Osteoblast (primary cell): ENCODE measurements around the gene ACSL5. TPM values are rescaled to one million over a fixed set of nuclear protein-coding genes. Genes with fewer than 3 reads are reported as not detected.
A peak's percentile ranks its signal among the peaks of the same experiment; 100 is the strongest.

ENCODE experiments used
- DNase-seq: peaks from one replicate; pipeline ENCODE4 v3.0.0; 2011; ENCODE audit warnings: low spot score, mixed read lengths; ENCODE audit not compliant: insufficient read length; ENCODE audit errors: missing footprints
- H2AFZ ChIP-seq: 2 replicates; pipeline ENCODE4 v1.6.0; 2011; ENCODE audit warnings: mild to moderate bottlenecking, low read length
- H3K27ac ChIP-seq: 2 replicates; pipeline ENCODE4 v1.5.1; 2011; ENCODE audit warnings: mild to moderate bottlenecking, low read depth, low read length, moderate library complexity
- H3K27me3 ChIP-seq: 2 replicates; pipeline ENCODE4 v1.6.0; 2012; ENCODE audit warnings: mild to moderate bottlenecking, control low read depth, inconsistent platforms, low read length, moderate library complexity; ENCODE audit not compliant: insufficient read depth
- H3K36me3 ChIP-seq: 2 replicates; pipeline ENCODE4 v1.5.1; 2011; ENCODE audit warnings: mild to moderate bottlenecking, low read length, control low read depth, moderate library complexity; ENCODE audit not compliant: insufficient read depth
- H3K4me1 ChIP-seq: 2 replicates; pipeline ENCODE4 v1.5.1; 2011; ENCODE audit warnings: mild to moderate bottlenecking, low read length, control low read depth, moderate library complexity; ENCODE audit not compliant: insufficient read depth
- H3K4me2 ChIP-seq: 2 replicates; pipeline ENCODE4 v1.6.0; 2011; ENCODE audit warnings: mild to moderate bottlenecking, low read length; ENCODE audit not compliant: insufficient read depth
- H3K4me3 ChIP-seq: fragments of 200-600 bp; sonication (generic); 3 replicates; pipeline ENCODE4 v1.5.1; 2012; ENCODE audit warnings: mild to moderate bottlenecking, low read length, inconsistent platforms; ENCODE audit not compliant: insufficient read depth
- H3K79me2 ChIP-seq: 2 replicates; pipeline ENCODE4 v1.6.0; 2012; ENCODE audit warnings: mild to moderate bottlenecking, low read length, control low read depth, inconsistent platforms; ENCODE audit not compliant: insufficient read depth
- H3K9me3 ChIP-seq: 2 replicates; pipeline ENCODE4 v1.5.1; 2011; ENCODE audit warnings: low read depth, low read length, control low read depth
- H4K20me1 ChIP-seq: 2 replicates; pipeline ENCODE4 v1.6.0; 2012; ENCODE audit warnings: mild to moderate bottlenecking, low read length, control low read depth; ENCODE audit not compliant: insufficient read depth
- total RNA-seq: library from RNA; depleted of rRNA; stranded (reverse); fragments of >200 nt; gene quantifications from 2 replicates; pipeline ENCODE4 v1.2.3, GENCODE V29; 2012
- TF ChIP-seq, protein P1 (sequence below): IDR thresholded peaks from 2 replicates; pipeline ENCODE4 v1.5.1; 2011; ENCODE audit warnings: mild to moderate bottlenecking, low read depth, low read length, moderate library complexity; ENCODE audit errors: extremely low read depth

Gene ACSL5
- total RNA-seq, 1 donor: 5.1 TPM

DNA sequence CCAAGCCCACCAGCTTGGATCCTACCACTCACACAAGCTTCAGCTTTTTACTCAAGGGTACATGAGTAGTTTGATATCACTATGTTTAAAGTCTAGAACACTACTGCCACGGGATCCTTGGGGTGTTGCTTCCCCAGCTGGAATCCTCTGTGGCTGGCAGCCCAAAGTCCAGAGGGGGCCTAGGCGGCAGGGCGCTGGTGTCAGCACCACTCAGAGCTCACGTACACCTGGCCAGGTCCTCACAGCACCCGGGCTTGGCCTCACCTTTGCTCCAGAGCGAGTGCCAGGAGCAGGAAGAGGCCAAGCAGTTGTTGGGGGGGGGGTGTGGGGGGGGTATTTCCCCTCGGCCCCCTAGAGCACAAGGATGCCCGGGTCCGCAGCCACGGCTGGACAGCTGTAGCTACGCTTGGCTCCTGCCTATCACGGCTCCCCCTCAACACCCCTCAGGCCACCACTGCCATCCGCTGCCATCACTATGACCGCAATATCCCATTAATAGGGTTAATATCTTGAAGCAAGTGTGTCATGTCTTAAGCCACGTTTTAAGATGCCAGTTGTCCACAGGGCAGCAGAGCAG, 55.8 kb downstream of the ACSL5 start:
- Histone ChIP-seq H3K9me3 (no peaks in the 10 kb centered on the region), H2AFZ (no peak overlapping the region), H3K4me1 (no peaks in the 10 kb centered on the region), H3K27me3 (no peaks in the 10 kb centered on the region), H3K36me3 (peaks cover 36% of the 10 kb centered on the region), H3K27ac (no peak overlapping the region), H3K79me2 (no peaks in the 10 kb centered on the region), H4K20me1 (no peaks in the 10 kb centered on the region), H3K4me2 (no peak overlapping the region), H3K4me3 (no peak overlapping the region)
- no peak for DNase-seq
- TF ChIP-seq, protein P1, sequence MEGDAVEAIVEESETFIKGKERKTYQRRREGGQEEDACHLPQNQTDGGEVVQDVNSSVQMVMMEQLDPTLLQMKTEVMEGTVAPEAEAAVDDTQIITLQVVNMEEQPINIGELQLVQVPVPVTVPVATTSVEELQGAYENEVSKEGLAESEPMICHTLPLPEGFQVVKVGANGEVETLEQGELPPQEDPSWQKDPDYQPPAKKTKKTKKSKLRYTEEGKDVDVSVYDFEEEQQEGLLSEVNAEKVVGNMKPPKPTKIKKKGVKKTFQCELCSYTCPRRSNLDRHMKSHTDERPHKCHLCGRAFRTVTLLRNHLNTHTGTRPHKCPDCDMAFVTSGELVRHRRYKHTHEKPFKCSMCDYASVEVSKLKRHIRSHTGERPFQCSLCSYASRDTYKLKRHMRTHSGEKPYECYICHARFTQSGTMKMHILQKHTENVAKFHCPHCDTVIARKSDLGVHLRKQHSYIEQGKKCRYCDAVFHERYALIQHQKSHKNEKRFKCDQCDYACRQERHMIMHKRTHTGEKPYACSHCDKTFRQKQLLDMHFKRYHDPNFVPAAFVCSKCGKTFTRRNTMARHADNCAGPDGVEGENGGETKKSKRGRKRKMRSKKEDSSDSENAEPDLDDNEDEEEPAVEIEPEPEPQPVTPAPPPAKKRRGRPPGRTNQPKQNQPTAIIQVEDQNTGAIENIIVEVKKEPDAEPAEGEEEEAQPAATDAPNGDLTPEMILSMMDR: no peak

DNA sequence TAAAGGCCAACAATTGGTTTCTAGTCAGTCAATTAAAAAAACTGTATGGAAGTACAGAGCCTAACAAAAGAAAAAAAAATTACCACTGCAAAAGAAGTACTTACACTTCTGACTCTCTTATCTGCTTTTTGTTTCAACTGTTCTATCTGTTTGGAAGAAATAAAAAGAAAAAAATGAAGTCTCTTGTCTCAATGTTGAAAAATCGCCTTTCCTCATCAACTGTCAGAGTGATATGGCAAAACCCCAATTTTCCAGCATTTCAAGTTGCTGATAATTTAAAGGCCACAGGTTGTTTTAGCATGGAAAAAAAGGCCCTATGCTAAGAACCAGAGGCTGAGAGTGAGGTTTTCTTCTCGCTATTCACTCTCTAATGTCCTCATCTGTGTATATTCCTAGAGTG, 59.2 kb downstream of the ACSL5 start:
- TF ChIP-seq, protein P1: no peak
- H3K9me3 ChIP-seq: no peaks in the 10 kb centered on the region
- no peaks in the 10 kb centered on the region for H4K20me1 ChIP-seq
- no peak for DNase-seq
- no peaks in the 10 kb centered on the region for H3K27me3 ChIP-seq
- H3K4me1 ChIP-seq: no peaks in the 10 kb centered on the region
- H3K36me3 ChIP-seq: peaks cover 54% of the 10 kb centered on the region
- no peak overlapping the region for H2AFZ ChIP-seq
- no peak overlapping the region for H3K4me3 ChIP-seq
- H3K27ac ChIP-seq: no peak overlapping the region
- no peak overlapping the region for H3K4me2 ChIP-seq
- H3K79me2 ChIP-seq: no peaks in the 10 kb centered on the region

DNA sequence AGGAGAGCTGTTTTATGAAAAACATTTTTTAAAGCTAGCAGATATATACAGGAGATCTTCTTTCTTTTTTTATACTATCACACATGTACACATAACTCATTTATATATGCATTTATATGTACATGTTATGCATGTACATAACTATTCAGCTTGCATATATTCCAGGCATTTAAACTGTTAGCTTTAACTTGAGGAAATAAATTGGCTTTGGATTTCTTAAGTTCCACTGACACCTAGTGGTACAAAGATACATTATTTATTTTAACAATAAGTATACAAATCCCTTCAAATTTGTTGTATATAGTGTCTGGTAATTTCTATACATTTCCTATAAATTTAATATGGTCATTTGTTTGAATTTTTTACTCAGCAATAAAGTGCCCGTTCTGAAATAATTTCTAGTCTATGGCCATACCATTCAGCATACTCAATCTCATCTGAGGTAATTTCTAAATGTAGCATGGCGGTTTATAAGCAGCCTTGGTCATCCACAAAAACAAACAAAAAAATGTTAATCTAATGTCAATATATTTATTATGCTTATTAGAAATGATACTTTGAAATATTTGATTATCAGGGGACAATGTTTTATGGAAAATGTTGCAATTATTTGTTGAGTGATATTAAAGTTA, 61.2 kb downstream of the ACSL5 start:
- H4K20me1 ChIP-seq: no peaks in the 10 kb centered on the region
- H3K9me3 ChIP-seq: no peaks in the 10 kb centered on the region
- H3K27ac ChIP-seq: no peak overlapping the region
- H3K27me3 ChIP-seq: no peaks in the 10 kb centered on the region
- no peaks in the 10 kb centered on the region for H3K79me2 ChIP-seq
- H3K36me3 ChIP-seq: peaks cover 63% of the 10 kb centered on the region
- TF ChIP-seq, protein P1: peak; percentile 47
- H3K4me3 ChIP-seq: no peak overlapping the region
- H2AFZ ChIP-seq: no peak overlapping the region
- no peak for DNase-seq
- no peaks in the 10 kb centered on the region for H3K4me1 ChIP-seq
- H3K4me2 ChIP-seq: no peak overlapping the region

DNA sequence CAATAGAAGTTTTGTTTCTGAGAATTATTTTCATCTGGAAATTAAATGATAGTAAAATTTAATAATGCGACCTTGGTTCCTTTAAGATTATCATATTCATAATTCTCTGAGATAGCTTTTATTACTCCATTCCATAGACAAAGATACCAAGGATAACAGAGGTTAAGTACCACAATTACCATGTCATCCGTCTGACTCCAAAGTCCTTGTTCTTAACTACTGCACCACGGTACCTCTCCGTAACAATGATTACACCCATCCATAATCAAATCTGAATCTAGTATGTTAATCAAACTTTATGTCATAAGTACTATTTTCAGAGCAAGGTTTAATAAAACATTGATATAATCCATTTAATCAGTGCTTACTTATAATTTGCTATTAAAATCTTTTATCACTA, 64.4 kb downstream of the ACSL5 start:
- no peak overlapping the region for H3K4me2 ChIP-seq
- no peaks in the 10 kb centered on the region for H3K9me3 ChIP-seq
- no peaks in the 10 kb centered on the region for H4K20me1 ChIP-seq
- H3K79me2 ChIP-seq: no peaks in the 10 kb centered on the region
- H3K27me3 ChIP-seq: no peaks in the 10 kb centered on the region
- no peak overlapping the region for H2AFZ ChIP-seq
- peaks cover 68% of the 10 kb centered on the region for H3K36me3 ChIP-seq
- TF ChIP-seq, protein P1: no peak
- DNase-seq: no peak
- H3K4me1 ChIP-seq: no peaks in the 10 kb centered on the region
- no peak overlapping the region for H3K27ac ChIP-seq
- H3K4me3 ChIP-seq: no peak overlapping the region
